ENCODE measurements around the gene HINT3.

GRCh38 chr6:126002755-126003679 lies 46.4 kb downstream of the HINT3 start:
- no peak for TF ChIP-seq POLR2A (IDR thresholded peaks at IDR 0.05)
- no peak for TF ChIP-seq CTCF (IDR thresholded peaks at IDR 0.05)

Measured in body of pancreas (tissue), 4 donors.